Calu3 (cell line): ENCODE measurements around the gene TRIM44. TPM values are rescaled to one million over a fixed set of nuclear protein-coding genes. Genes with fewer than 3 reads are reported as not detected.
"Not testable (repeated sequence)": the region's sequence is repeated elsewhere in the genome, so short reads cannot be mapped to it uniquely, and the experiment has no call there.

Experiments used
- BruUV-seq: library from RNA; stranded (reverse); fragments of 400-500 nt; replicated peaks from 2 replicates; lab custom pipeline; 2021; lab: Mats Ljungman, UMichigan
- CTCF ChIA-PET: fragments of 300-600 bp; sonication (Branson Sonifier 250); formaldehyde crosslinking; loops from one replicate; lab custom pipeline; 2022; ENCODE audit warnings: antibody characterized with exemption; lab: Charles Lee
- DNase-seq: peaks from one replicate; pipeline ENCODE4 v3.0.0; 2022
- H3K27ac Mint-ChIP-seq: one replicate; pipeline ENCODE4 v1.8.0; 2022; ENCODE audit warnings: mixed read lengths; ENCODE audit not compliant: unreplicated experiment
- H3K27me3 Mint-ChIP-seq: one replicate; pipeline ENCODE4 v1.8.0; 2022; ENCODE audit warnings: mixed read lengths; ENCODE audit not compliant: unreplicated experiment
- H3K36me3 Mint-ChIP-seq: one replicate; pipeline ENCODE4 v1.8.0; 2022; ENCODE audit warnings: mild to moderate bottlenecking, moderate library complexity, mixed read lengths; ENCODE audit not compliant: insufficient read depth, unreplicated experiment
- H3K4me1 Mint-ChIP-seq: one replicate; pipeline ENCODE4 v1.8.0; 2022; ENCODE audit warnings: mild to moderate bottlenecking, low read depth, mixed read lengths; ENCODE audit not compliant: unreplicated experiment
- H3K4me3 Mint-ChIP-seq: one replicate; pipeline ENCODE4 v1.8.0; 2022; ENCODE audit warnings: mild to moderate bottlenecking, low read depth, moderate library complexity, mixed read lengths; ENCODE audit not compliant: unreplicated experiment
- H3K9me3 Mint-ChIP-seq: one replicate; pipeline ENCODE4 v1.8.0; 2022; ENCODE audit warnings: low read depth, mixed read lengths; ENCODE audit not compliant: unreplicated experiment
- CTCF ChIP-seq: fragments of 200-600 bp; IDR thresholded peaks from one replicate; pipeline ENCODE4 v1.8.0; 2022; ENCODE audit warnings: antibody characterized with exemption; ENCODE audit not compliant: unreplicated experiment
- intact Hi-C: fragments of 100-400 bp; cut with micrococcal nuclease; formaldehyde crosslinking; loops from one replicate; pipeline ENCODE4 v1.10.0; 2022; ENCODE audit not compliant: unreplicated experiment
- total RNA-seq: library from RNA; stranded (reverse); gene quantifications from 2 replicates; pipeline ENCODE4 v1.2.3, GENCODE V29; 2022

TRIM44 gene
- total RNA-seq, 1 experiment from 2014 or later = 71.3 TPM

- H3K4me3 Mint-ChIP-seq = no peak overlapping the region
- H3K36me3 Mint-ChIP-seq = no peaks in the 10 kb centered on the region
- no peaks in the 10 kb centered on the region for H3K9me3 Mint-ChIP-seq
- no peaks in the 10 kb centered on the region for H3K4me1 Mint-ChIP-seq
- no peak for TF ChIP-seq CTCF
- intact Hi-C loops = loop anchor here (1.0 kb wide), 1 partner anchor 30 kb away; no protein-coding TSS in a partner anchor
- no peak for DNase-seq
- H3K27me3 Mint-ChIP-seq = peaks cover 8% of the 10 kb centered on the region
- CTCF ChIA-PET = no interaction called here
- no peak overlapping the region for H3K27ac Mint-ChIP-seq
- BruUV-seq = no TSS peak
Observed at GRCh38 chr11:35836205-35836604, 173.6 kb downstream of the TRIM44 start.

DNA sequence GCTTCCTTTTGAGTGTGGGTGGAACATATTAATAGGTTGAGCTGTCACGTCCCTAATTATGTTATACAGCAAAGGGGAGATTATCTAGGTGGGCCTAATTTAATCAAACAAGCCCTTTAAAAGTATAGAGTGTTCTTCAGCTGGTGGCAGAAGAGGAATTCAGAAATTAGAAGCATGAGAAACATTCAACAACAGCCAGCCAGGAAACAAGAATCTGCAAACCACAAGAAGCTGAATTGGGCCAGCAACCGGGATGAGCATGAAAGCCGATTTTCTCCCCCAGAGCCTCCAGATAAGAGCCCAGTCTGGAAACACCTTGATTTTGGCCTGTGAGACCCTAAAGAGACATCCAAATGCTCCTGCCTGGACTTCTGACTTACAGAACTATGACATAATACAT, 175.5 kb downstream of the TRIM44 start:
- Mint-ChIP-seq H3K36me3 (no peaks in the 10 kb centered on the region), H3K4me3 (no peak overlapping the region), H3K4me1 (no peaks in the 10 kb centered on the region), H3K27ac (no peak overlapping the region), H3K9me3 (no peaks in the 10 kb centered on the region), H3K27me3 (peaks cover 10% of the 10 kb centered on the region)
- DNase-seq = no peak
- BruUV-seq = no TSS peak
- no peak for TF ChIP-seq CTCF
- CTCF ChIA-PET = no interaction called here
- intact Hi-C loops = no loop called here

GRCh38 chr11:35838697-35839367, 176.3 kb downstream of the TRIM44 start:
- H3K4me1 Mint-ChIP-seq, H3K36me3 Mint-ChIP-seq, H3K27ac Mint-ChIP-seq, DNase-seq, BruUV-seq, CTCF ChIA-PET, H3K4me3 Mint-ChIP-seq, intact Hi-C loops, H3K9me3 Mint-ChIP-seq: not testable (repeated sequence)
- H3K27me3 Mint-ChIP-seq = peaks cover 11% of the 10 kb centered on the region

GRCh38 chr11:35839368-35840161, 177.0 kb downstream of the TRIM44 start:
- Mint-ChIP-seq H3K9me3 (no peaks in the 10 kb centered on the region), H3K36me3 (no peaks in the 10 kb centered on the region), H3K4me1 (no peaks in the 10 kb centered on the region), H3K27me3 (peaks cover 18% of the 10 kb centered on the region), H3K27ac (no peak overlapping the region), H3K4me3 (no peak overlapping the region)
- DNase-seq = no peak
- no peak for TF ChIP-seq CTCF
- intact Hi-C loops = no loop called here
- CTCF ChIA-PET = no interaction called here
- no TSS peak for BruUV-seq
